Frontal cortex (tissue), 4 donors: Measurements from ENCODE around the gene UBE2V1. TPM values are rescaled to one million over a fixed set of nuclear protein-coding genes. Genes with fewer than 3 reads are reported as not detected.

Experiments used
- DNase-seq, 2 donors: peaks; one replicate each; pipeline ENCODE4 v3.0.0; 2012; ENCODE audit warnings: low spot score in 2 of 2
- FAIRE-seq: peaks from 2 replicates; lab custom pipeline; 2012; peaks lifted over from hg19 to GRCh38; lab: Jason Lieb, UNC
- total RNA-seq: library from RNA; depleted of rRNA; stranded (reverse); fragments of >200 nt; gene quantifications from one replicate; pipeline ENCODE4 v1.2.3, GENCODE V29; 2014
- donor health status: control.
- donor health status: control.
- donor health status: control.

UBE2V1 gene
- total RNA-seq, 1 donor from 2014 or later: 20.0 TPM

- DNase-seq: no peak
- no peak for FAIRE-seq
These were observed 75.8 kb downstream of the UBE2V1 start for GRCh38 chr20:50037123-50037522.

GRCh38 chr20:50036703-50037102, 76.2 kb downstream of the UBE2V1 start:
- no peak for DNase-seq
- no peak for FAIRE-seq

- DNase-seq: no peak
- FAIRE-seq: no peak
These were observed 78.3 kb downstream of the UBE2V1 start for GRCh38 chr20:50034567-50035180.

GRCh38 chr20:50032955-50033666, 79.8 kb downstream of the UBE2V1 start:
- DNase-seq: no peak
- no peak for FAIRE-seq

Other genes with a start within 250 kb of the UBE2V1 start
- gene SPATA2, start 197.6 kb downstream of the UBE2V1 start, total RNA-seq: 2.0 TPM
- 31.0 TPM for gene RNF114, start 176.8 kb downstream of the UBE2V1 start, total RNA-seq
- not detected for gene SNAI1, start 130.2 kb downstream of the UBE2V1 start, total RNA-seq
- 9.4 TPM for gene PEDS1, start 40.6 kb upstream of the UBE2V1 start, total RNA-seq
- gene CEBPB, start 77.7 kb upstream of the UBE2V1 start, total RNA-seq: 1.6 TPM